SK-N-SH (cell line): ENCODE results near the gene TRMT10B. TPM values are rescaled to one million over a fixed set of nuclear protein-coding genes. Genes with fewer than 3 reads are reported as not detected.

Source experiments
- CTCF ChIA-PET: fragments of 300-600, 350-600 bp; formaldehyde crosslinking; extraction: SDS; loops from one replicate; lab custom pipeline; 2021; lab: Yijun Ruan, JAX
- POLR2A ChIA-PET: fragments of 350-600 bp; sonication (Branson Sonifier 250); formaldehyde crosslinking; extraction: SDS; loops from one replicate; lab custom pipeline; 2020; ENCODE audit warnings: antibody characterized with exemption, inconsistent platforms; lab: Yijun Ruan, JAX
- DNase-seq: peaks from one replicate; pipeline ENCODE4 v3.0.0; 2012
- H2AFZ ChIP-seq: fragments of 200-600 bp; sonication (generic); 2 replicates; pipeline ENCODE4 v1.8.1; 2016; ENCODE audit warnings: antibody characterized with exemption, mild to moderate bottlenecking, low read depth
- H3F3A ChIP-seq: fragments of 200-600 bp; sonication (generic); replicated peaks from 2 replicates; pipeline ENCODE3; 2016; ENCODE audit warnings: antibody characterized with exemption, mild to moderate bottlenecking; ENCODE audit not compliant: insufficient read depth
- H3K27ac ChIP-seq, 2 experiments: fragments of 200-500 bp in 1 of 2; fragments of 200-600 bp in 1 of 2; sonication (Bioruptor generic) in 1 of 2; sonication (generic), shearing (Covaris generic) in 1 of 2; 2 replicates each; pipeline versions ENCODE4 v1.5.1 to v1.6.1; 2014 to 2016; ENCODE audit warnings: low read depth in 2 of 2, inconsistent platforms in 1 of 2, low read length in 1 of 2, mild to moderate bottlenecking in 1 of 2, mixed read lengths in 1 of 2
- H3K27me3 ChIP-seq: fragments of 200-600 bp; sonication (generic), shearing (Covaris generic); 2 replicates; pipeline ENCODE4 v1.6.1; 2016; ENCODE audit warnings: mixed run types; ENCODE audit not compliant: insufficient read depth
- H3K36me3 ChIP-seq, 2 experiments: fragments of 200-500 bp in 1 of 2; fragments of 200-600 bp in 1 of 2; sonication (Bioruptor generic) in 1 of 2; sonication (generic) in 1 of 2; replicated peaks in 1 of 2; 2 replicates each; pipeline versions ENCODE3 to v1.5.1; 2014 to 2016; ENCODE audit warnings: low read length in 1 of 2, mild to moderate bottlenecking in 1 of 2; ENCODE audit not compliant: insufficient read depth in 2 of 2, control insufficient read depth in 1 of 2
- H3K4me1 ChIP-seq, 2 experiments: fragments of 200-500 bp in 1 of 2; fragments of 200-600 bp in 1 of 2; sonication (Bioruptor generic) in 1 of 2; sonication (generic), shearing (Covaris generic) in 1 of 2; 2 replicates each; pipeline versions ENCODE4 v1.5.1 to v1.6.1; 2014 to 2016; ENCODE audit warnings: low read depth in 1 of 2, low read length in 1 of 2, mixed run types in 1 of 2; ENCODE audit not compliant: insufficient read depth in 2 of 2, control insufficient read depth in 1 of 2
- H3K4me2 ChIP-seq: fragments of 200-600 bp; sonication (generic), shearing (Covaris generic); 2 replicates; pipeline ENCODE4 v1.6.1; 2017; ENCODE audit warnings: mixed run types
- H3K4me3 ChIP-seq, 2 experiments: fragments of 200-500 bp in 1 of 2; fragments of 200-600 bp in 1 of 2; sonication (Bioruptor generic) in 1 of 2; sonication (generic), shearing (Covaris generic) in 1 of 2; 2 replicates each; pipeline versions ENCODE4 v1.5.1 to v1.8.1; 2014 to 2016; ENCODE audit warnings: low read depth in 2 of 2, inconsistent platforms in 1 of 2, low read length in 1 of 2, mild to moderate bottlenecking in 1 of 2, mixed read lengths in 1 of 2, moderate library complexity in 1 of 2
- H3K79me2 ChIP-seq: fragments of 200-600 bp; sonication (generic); 2 replicates; pipeline ENCODE4 v1.8.1; 2017; ENCODE audit warnings: mild to moderate bottlenecking; ENCODE audit not compliant: insufficient read depth
- H3K9ac ChIP-seq: fragments of 200-600 bp; sonication (generic); 2 replicates; pipeline ENCODE4 v1.6.1; 2017; ENCODE audit warnings: mixed run types
- H3K9me2 ChIP-seq: fragments of 200-600 bp; sonication (generic); 2 replicates; pipeline ENCODE4 v1.6.1; 2017; ENCODE audit warnings: mixed run types
- H3K9me3 ChIP-seq: fragments of 200-600 bp; sonication (generic); 2 replicates; pipeline ENCODE4 v1.6.1; 2017; ENCODE audit warnings: mixed run types, mild to moderate bottlenecking, moderate library complexity
- H4K20me1 ChIP-seq: fragments of 200-600 bp; sonication (generic); 2 replicates; pipeline ENCODE4 v1.6.1; 2017; ENCODE audit warnings: mild to moderate bottlenecking, mixed run types; ENCODE audit not compliant: insufficient read depth
- CHD2 ChIP-seq: fragments of 150-350 bp; IDR thresholded peaks from 2 replicates; pipeline ENCODE4 v1.6.1; 2018; ENCODE audit warnings: low read length; ENCODE audit not compliant: partially characterized antibody
- CTCF ChIP-seq: fragments of 200-600 bp; sonication (generic); IDR thresholded peaks from 2 replicates; pipeline ENCODE4 v1.6.1; 2017; ENCODE audit warnings: antibody characterized with exemption, mild to moderate bottlenecking, moderate library complexity
- EP300 ChIP-seq, 2 experiments: IDR thresholded peaks; 2 replicates each; pipeline versions ENCODE4 v1.4.0 to v1.6.1; 2012; ENCODE audit warnings: borderline replicate concordance in 1 of 2, low read depth in 1 of 2, low read length in 1 of 2
- FOSL2 ChIP-seq: IDR thresholded peaks from 2 replicates; pipeline ENCODE4 v1.4.0; 2012; ENCODE audit warnings: low read depth, mild to moderate bottlenecking, moderate library complexity, borderline replicate concordance
- FOXJ3 ChIP-seq: sonication (generic); formaldehyde crosslinking; IDR thresholded peaks from 2 replicates; pipeline ENCODE4 v1.5.1; 2020; ENCODE audit warnings: mild to moderate bottlenecking, missing genetic modification reagents
- FOXM1 ChIP-seq: IDR thresholded peaks from 2 replicates; pipeline ENCODE4 v1.4.0; 2012; ENCODE audit warnings: low read depth, mild to moderate bottlenecking
- JUND ChIP-seq: IDR thresholded peaks from 2 replicates; pipeline ENCODE4 v1.4.0; 2012
- MEF2A ChIP-seq: IDR thresholded peaks from 2 replicates; pipeline ENCODE4 v1.4.0; 2012; ENCODE audit warnings: low read depth, borderline replicate concordance
- NRF1 ChIP-seq: IDR thresholded peaks from 2 replicates; pipeline ENCODE4 v1.6.1; 2012; ENCODE audit warnings: low read depth, mild to moderate bottlenecking, low read length
- PBX3 ChIP-seq: IDR thresholded peaks from 2 replicates; pipeline ENCODE4; 2012
- POLR2AphosphoS5 ChIP-seq: IDR thresholded peaks from 2 replicates; pipeline ENCODE4 v1.6.1; 2012; ENCODE audit warnings: low read depth, low read length
- RCOR1 ChIP-seq: fragments of 150-350 bp; IDR thresholded peaks from 2 replicates; pipeline ENCODE4 v1.6.1; 2017; ENCODE audit warnings: antibody characterized with exemption, low read length
- RXRA ChIP-seq: IDR thresholded peaks from 2 replicates; pipeline ENCODE4 v1.4.0; 2012; ENCODE audit warnings: low read depth, mild to moderate bottlenecking, borderline replicate concordance
- SMC3 ChIP-seq: IDR thresholded peaks from 2 replicates; pipeline ENCODE4 v1.6.1; 2012; ENCODE audit warnings: low read depth, low read length, improper control_type of control experiment
- TAF1 ChIP-seq: IDR thresholded peaks from 2 replicates; pipeline ENCODE4 v1.6.1; 2012; ENCODE audit warnings: low read depth, mild to moderate bottlenecking, low read length, moderate library complexity, borderline replicate concordance
- TCF12 ChIP-seq: IDR thresholded peaks from 2 replicates; pipeline ENCODE4 v1.4.0; 2012
- YY1 ChIP-seq: IDR thresholded peaks from 2 replicates; pipeline ENCODE4 v1.4.0; 2012; ENCODE audit warnings: low read depth, mild to moderate bottlenecking
- WGBS: methylation state at CpG from one replicate; pipeline ENCODE4 v1.1.6; 2017; ENCODE audit warnings: low lambda C conversion rate; 5-methylcytosine and 5-hydroxymethylcytosine counted together
- polyA plus RNA-seq, 3 experiments: library from polyadenylated mRNA; depleted of rRNA; stranded (reverse); fragments of >200 nt; gene quantifications; 2 replicates each; pipeline ENCODE4 v1.2.3, GENCODE V29; 2012
- TF ChIP-seq, protein P1 (sequence below): IDR thresholded peaks from 2 replicates; pipeline ENCODE4 v1.4.0; 2012; ENCODE audit warnings: low read depth
- TF ChIP-seq, protein P2 (sequence below): IDR thresholded peaks from 2 replicates; pipeline ENCODE4 v1.4.0; 2012; ENCODE audit warnings: low read depth, borderline replicate concordance

The TRMT10B gene
- polyA plus RNA-seq, 1 of the 3 experiments (the other 2 are of a cell fraction), result 7.3 TPM

DNA sequence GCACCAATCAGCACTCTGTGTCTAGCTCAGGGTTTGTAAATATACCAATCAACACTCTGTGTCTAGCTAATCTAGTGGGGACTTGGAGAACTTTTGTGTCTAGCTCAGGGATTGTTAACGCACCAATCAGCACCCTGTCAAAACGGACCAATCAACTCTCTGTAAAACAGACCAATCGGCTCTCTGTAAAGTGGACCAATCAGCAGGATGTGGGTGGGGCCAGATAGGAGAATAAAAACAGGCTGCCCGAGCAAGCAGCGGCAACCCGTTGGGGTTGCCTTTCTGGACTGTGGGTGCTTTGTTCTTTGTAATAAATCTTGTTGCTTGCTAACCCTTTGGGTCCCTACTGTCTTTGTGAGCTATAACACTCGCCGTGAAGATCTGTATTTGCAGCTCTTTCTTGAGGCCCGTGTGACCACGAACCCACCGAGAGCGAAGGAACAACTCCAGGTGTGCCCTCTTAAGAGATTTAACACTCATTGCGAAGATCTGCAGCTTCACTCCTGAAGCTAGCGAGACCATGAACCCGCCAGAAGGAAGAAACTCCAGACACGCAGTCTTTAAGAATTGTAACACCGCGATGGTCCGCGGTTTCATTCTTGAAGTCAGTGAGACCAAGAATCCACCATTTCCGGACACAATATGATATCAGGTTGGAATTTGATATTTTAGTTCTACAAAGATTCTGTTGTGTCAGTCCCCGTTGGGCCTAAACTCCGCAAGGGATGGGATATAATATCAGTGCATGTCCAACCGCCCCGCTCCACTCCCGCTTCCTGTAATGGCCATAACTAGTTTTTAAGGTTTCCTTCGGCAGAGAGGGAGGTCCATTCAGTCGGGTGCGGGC lies 740 bp upstream of the TRMT10B start:
- Histone ChIP-seq H2AFZ (peak overlapping the region; percentile 96), H3K27ac (no peak overlapping the region; a peak in 1 of 4 replicates), H3K4me1 (peaks cover 0 to 6% of the 10 kb centered on the region in 2 experiments; a peak in 1 of 4 replicates), H3K4me2 (peak overlapping the region; percentile 81), H3K4me3 (peak overlapping the region; percentile 84 to 90; a peak in 3 of 4 replicates), H4K20me1 (no peaks in the 10 kb centered on the region), H3F3A (no peaks in the 10 kb centered on the region), H3K9me3 (no peaks in the 10 kb centered on the region), H3K79me2 (0 out of 2 replicates have a peak, but pooled peaks cover 4% of the 10 kb centered on the region), H3K27me3 (no peaks in the 10 kb centered on the region), H3K36me3 (no peaks in the 10 kb centered on the region), H3K9ac (peak overlapping the region; percentile 86; the same call in 1 of the 2 replicates), H3K9me2 (no peaks in the 10 kb centered on the region)
- ChIA-PET POLR2A (interaction anchor here (0.6 to 1.5 kb wide), 2 partner anchors 32 to 131 kb away, joined by 3 to 4 read pairs; partner anchors contain the start of gene EXOSC3), CTCF (interaction anchor here (1.0 kb wide), 1 partner anchor 171 kb away, joined by 3 read pairs; no protein-coding TSS in a partner anchor)
- TF ChIP-seq PBX3 (no peak), YY1 (no peak), FOXM1 (no peak), FOSL2 (no peak), TAF1 (no peak), EP300 (IDR thresholded peaks at IDR 0.05; ENCODE audit: borderline replicate concordance in 1 of 2, low read depth in 1 of 2, low read length in 1 of 2) (no peak), CTCF (no peak)
- TF ChIP-seq, protein P1, sequence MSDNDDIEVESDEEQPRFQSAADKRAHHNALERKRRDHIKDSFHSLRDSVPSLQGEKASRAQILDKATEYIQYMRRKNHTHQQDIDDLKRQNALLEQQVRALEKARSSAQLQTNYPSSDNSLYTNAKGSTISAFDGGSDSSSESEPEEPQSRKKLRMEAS, result no peak
- 90% methylated on average over 29 of the region's 29 CpGs for WGBS
- DNase-seq, result no peak

GRCh38 chr9:37758747-37759146 lies 5.1 kb downstream of the TRMT10B start:
- ChIA-PET CTCF (no interaction called here), POLR2A (interaction anchor here (1.2 kb wide), 1 partner anchor 15 kb away, joined by 4 read pairs; no protein-coding TSS in a partner anchor)
- Histone ChIP-seq H3K79me2 (0 out of 2 replicates have a peak, but pooled peaks cover 4% of the 10 kb centered on the region), H3K36me3 (peaks cover 0 to 4% of the 10 kb centered on the region in 2 experiments), H3K9me2 (no peaks in the 10 kb centered on the region), H3K9me3 (no peaks in the 10 kb centered on the region), H3K4me3 (no peak overlapping the region), H3K27me3 (no peaks in the 10 kb centered on the region), H2AFZ (no peak overlapping the region), H3F3A (peaks cover 5% of the 10 kb centered on the region), H3K27ac (no peak overlapping the region), H3K4me1 (peaks cover 0 to 2% of the 10 kb centered on the region in 2 experiments; a peak in 1 of 4 replicates), H4K20me1 (no peaks in the 10 kb centered on the region), H3K9ac (no peak overlapping the region), H3K4me2 (no peak overlapping the region)
- WGBS, result 87% methylated on average over 3 of the region's 3 CpGs
- no peak for DNase-seq
- TF ChIP-seq RXRA (no peak), FOXJ3 (no peak), SMC3 (no peak), FOSL2 (no peak), FOXM1 (no peak), MEF2A (no peak), CHD2 (no peak), EP300 (IDR thresholded peaks at IDR 0.05; ENCODE audit: borderline replicate concordance in 1 of 2, low read depth in 1 of 2, low read length in 1 of 2) (no peak), POLR2AphosphoS5 (no peak), TCF12 (no peak), JUND (no peak), CTCF (no peak), TAF1 (no peak), NRF1 (no peak), RCOR1 (no peak)
- TF ChIP-seq, protein P2, sequence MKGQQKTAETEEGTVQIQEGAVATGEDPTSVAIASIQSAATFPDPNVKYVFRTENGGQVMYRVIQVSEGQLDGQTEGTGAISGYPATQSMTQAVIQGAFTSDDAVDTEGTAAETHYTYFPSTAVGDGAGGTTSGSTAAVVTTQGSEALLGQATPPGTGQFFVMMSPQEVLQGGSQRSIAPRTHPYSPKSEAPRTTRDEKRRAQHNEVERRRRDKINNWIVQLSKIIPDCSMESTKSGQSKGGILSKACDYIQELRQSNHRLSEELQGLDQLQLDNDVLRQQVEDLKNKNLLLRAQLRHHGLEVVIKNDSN, result no peak
- TF ChIP-seq, protein P1, result no peak
